Measurements from ENCODE around the gene TMC2. TPM values are rescaled to one million over a fixed set of nuclear protein-coding genes. Genes with fewer than 3 reads are reported as not detected.

TMC2 gene
- total and polyA plus RNA-seq, 2 of the 8 experiments (the other 6 are each of a cell fraction or from before 2014, with no cell fraction given), result not detected

DNA sequence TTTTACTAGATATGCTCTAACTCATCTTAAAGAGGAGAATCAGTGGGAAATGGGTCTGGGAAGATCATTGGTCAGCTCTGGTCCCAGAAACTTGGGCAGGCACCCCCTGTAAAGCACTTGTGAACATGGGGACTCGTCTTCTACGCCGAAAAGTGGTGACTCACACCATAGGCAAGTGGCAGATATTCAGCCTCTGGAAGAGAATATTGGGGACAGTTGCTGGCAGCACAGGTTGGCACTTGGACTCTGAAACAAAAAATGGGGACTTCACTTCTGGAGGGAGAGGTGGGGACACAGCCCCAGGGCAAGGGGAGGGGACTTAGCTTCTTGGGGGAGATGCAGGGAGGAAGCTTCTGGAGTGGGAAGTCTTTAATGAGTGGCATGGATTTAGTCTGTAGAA, 15.8 kb upstream of the TMC2 start:
- Histone ChIP-seq H3K23me2 (ENCODE audit: low read depth, low read length) (peaks cover 15% of the 10 kb centered on the region), H2BK20ac (ENCODE audit: low read length) (no peak overlapping the region), H3K18ac (ENCODE audit: extremely low read depth, low read length) (no peak overlapping the region), H3K4me2 (ENCODE audit: insufficient read depth in 1 of 2, low read depth in 2 of 2, low read length in 2 of 2) (no peak overlapping the region), H3K4ac (replicated peaks; ENCODE audit: insufficient read length, low read depth, low read length) (no peak overlapping the region), H2AFZ (ENCODE audit: low read length) (no peak overlapping the region), H4K5ac (ENCODE audit: insufficient read length, low read depth, low read length) (no peak overlapping the region), H2BK12ac (ENCODE audit: low read depth, low read length) (no peak overlapping the region), H3K36me3 (ENCODE audit: control insufficient read depth in 2 of 4, insufficient read depth in 4 of 4, low read length in 3 of 4) (no peaks in the 10 kb centered on the region), H3K14ac (ENCODE audit: insufficient read length) (no peak overlapping the region), H3K4me3 (ENCODE audit: extremely low read depth in 1 of 4, insufficient read depth in 2 of 4, low read depth in 3 of 4, low read length in 4 of 4) (no peak overlapping the region), H3K79me1 (ENCODE audit: low read depth, low read length) (no peaks in the 10 kb centered on the region), H3K9me3 (ENCODE audit: insufficient read depth in 2 of 2, low read depth in 1 of 2, low read length in 1 of 2) (no peaks in the 10 kb centered on the region), H3K4me1 (replicated peaks in 1 of 4; ENCODE audit: control insufficient read depth in 3 of 4, insufficient read depth in 4 of 4, low read length in 3 of 4) (no peaks in the 10 kb centered on the region), H4K20me1 (replicated peaks in 1 of 2; ENCODE audit: control insufficient read depth in 1 of 2, insufficient read depth in 2 of 2, low read length in 2 of 2) (no peaks in the 10 kb centered on the region), H2AK5ac (ENCODE audit: low read depth, low read length) (no peak overlapping the region), H3K27ac (ENCODE audit: low read depth, low read length) (no peak overlapping the region), H3K23ac (ENCODE audit: insufficient read length) (no peak overlapping the region), H3K56ac (replicated peaks; ENCODE audit: insufficient read length, low read depth, low read length) (no peak overlapping the region), H2BK15ac (ENCODE audit: low read length) (no peak overlapping the region), H2BK5ac (ENCODE audit: low read depth, low read length) (no peak overlapping the region), H4K8ac (ENCODE audit: extremely low read depth, insufficient read depth, low read length) (no peak overlapping the region), H3K79me2 (ENCODE audit: control insufficient read depth in 1 of 2, insufficient read depth in 2 of 2, low read length in 2 of 2) (no peaks in the 10 kb centered on the region), H3K27me3 (replicated peaks in 1 of 4; ENCODE audit: control insufficient read depth in 3 of 4, extremely low read depth in 1 of 4, insufficient read depth in 3 of 4, low read length in 3 of 4) (peaks cover 10 to 59% (median 38%) of the 10 kb centered on the region in 4 experiments), H2BK120ac (replicated peaks; ENCODE audit: low read depth, low read length) (no peak overlapping the region), H3K9ac (replicated peaks in 1 of 4; ENCODE audit: extremely low read depth in 1 of 4, low read depth in 3 of 4, low read length in 3 of 4) (no peak overlapping the region), H4K91ac (replicated peaks; ENCODE audit: insufficient read length, low read length) (no peak overlapping the region)
- no peak for DNase-seq (ENCODE audit: low read depth in 1 of 2, low spot score in 2 of 2)
- WGBS, 2 experiments (ENCODE audit: extremely low coverage in 1 of 2, insufficient coverage in 1 of 2, insufficient read length in 1 of 2, insufficient replicate concordance in 2 of 2, low coverage in 1 of 2, low lambda C conversion rate in 2 of 2, missing lambda C conversion rate in 1 of 2), result 90% methylated on average over 3 of the region's 3 CpGs; no CpG with 5 or more reads in 1 of the 2 experiments
- POLR2A ChIA-PET (ENCODE audit: partially characterized antibody), result no interaction called here
- CTCF ChIA-PET (ENCODE audit: partially characterized antibody), result interaction anchor here (0.8 to 3.3 kb wide), 17 partner anchors 8 to 232 kb away, joined by 3 to 22 read pairs (median 5); partner anchors contain the start of gene SNRPB
- no peak for FAIRE-seq
- TF ChIP-seq EZH2 (IDR thresholded peaks at IDR 0.05; ENCODE audit: low read depth, low read length, severe bottlenecking), result no peak
- TF ChIP-seq ASH2L (IDR thresholded peaks at IDR 0.05; ENCODE audit: low read length), result no peak

All from H1 (cell line).